HG03571 (cell line): ENCODE results near the gene TMEM86A.
"Not testable (repeated sequence)": the region's sequence is repeated elsewhere in the genome, so short reads cannot be mapped to it uniquely, and the experiment has no call there.

Source experiments
- ATAC-seq: cut with Tn5 transposase; IDR thresholded peaks from one replicate; pipeline ENCODE4 v1.9.1; 2021; ENCODE audit not compliant: unreplicated experiment

Gene TMEM86A

GRCh38 chr11:18698341-18699268 is at the start of gene TMEM86A:
TSS of gene TMEM86A (plus strand) at chr11:18698779. CDS start at chr11:18698887, 108 bp downstream.
- peak; percentile 89 for ATAC-seq

GRCh38 chr11:18650353-18650752 is 48.2 kb upstream of the TMEM86A start:
- ATAC-seq = peak; percentile 66

GRCh38 chr11:18650859-18651557 is 47.6 kb upstream of the TMEM86A start:
- ATAC-seq = peak; percentile 73

GRCh38 chr11:18657673-18658072 is 40.9 kb upstream of the TMEM86A start:
- ATAC-seq = no peak

GRCh38 chr11:18665353-18665872 is 33.2 kb upstream of the TMEM86A start:
- not testable (repeated sequence) for ATAC-seq

GRCh38 chr11:18668131-18668530 is 30.4 kb upstream of the TMEM86A start:
- no peak for ATAC-seq

GRCh38 chr11:18669219-18669596 is 29.4 kb upstream of the TMEM86A start:
- no peak for ATAC-seq

- ATAC-seq = no peak
Measured at GRCh38 chr11:18669711-18670110, 28.9 kb upstream of the TMEM86A start.

GRCh38 chr11:18671246-18671645 is 27.3 kb upstream of the TMEM86A start:
- no peak for ATAC-seq

- not testable (repeated sequence) for ATAC-seq
Measured at GRCh38 chr11:18672209-18672608, 26.4 kb upstream of the TMEM86A start.

GRCh38 chr11:18676803-18677202 is 21.8 kb upstream of the TMEM86A start:
- no peak for ATAC-seq

- ATAC-seq = no peak
Measured at GRCh38 chr11:18677560-18677959, 21.0 kb upstream of the TMEM86A start.

GRCh38 chr11:18681949-18682348 is 16.6 kb upstream of the TMEM86A start:
- not testable (repeated sequence) for ATAC-seq

GRCh38 chr11:18682466-18682865 is 16.1 kb upstream of the TMEM86A start:
- ATAC-seq = no peak

GRCh38 chr11:18684267-18684666 is 14.3 kb upstream of the TMEM86A start:
- ATAC-seq = no peak

GRCh38 chr11:18691467-18692140 is 7.0 kb upstream of the TMEM86A start:
- ATAC-seq = not testable (repeated sequence)

- ATAC-seq = no peak
Measured at GRCh38 chr11:18692941-18693760, 5.4 kb upstream of the TMEM86A start.

GRCh38 chr11:18696638-18697225 is 1.8 kb upstream of the TMEM86A start:
- ATAC-seq = no peak

- ATAC-seq = no peak
Measured at GRCh38 chr11:18697576-18697975, 1.0 kb upstream of the TMEM86A start.

- ATAC-seq = no peak
Measured at GRCh38 chr11:18699269-18699596, 654 bp downstream of the TMEM86A start.
